Measurements from ENCODE around the gene HMCN1.

Gene HMCN1

GRCh38 chr1:185742403-185742802, 8.2 kb downstream of the HMCN1 start:
- TF ChIP-seq TAF1 (IDR thresholded peaks at IDR 0.05; ENCODE audit: borderline replicate concordance, insufficient read depth, low read length), result no peak
- TF ChIP-seq, protein P1, sequence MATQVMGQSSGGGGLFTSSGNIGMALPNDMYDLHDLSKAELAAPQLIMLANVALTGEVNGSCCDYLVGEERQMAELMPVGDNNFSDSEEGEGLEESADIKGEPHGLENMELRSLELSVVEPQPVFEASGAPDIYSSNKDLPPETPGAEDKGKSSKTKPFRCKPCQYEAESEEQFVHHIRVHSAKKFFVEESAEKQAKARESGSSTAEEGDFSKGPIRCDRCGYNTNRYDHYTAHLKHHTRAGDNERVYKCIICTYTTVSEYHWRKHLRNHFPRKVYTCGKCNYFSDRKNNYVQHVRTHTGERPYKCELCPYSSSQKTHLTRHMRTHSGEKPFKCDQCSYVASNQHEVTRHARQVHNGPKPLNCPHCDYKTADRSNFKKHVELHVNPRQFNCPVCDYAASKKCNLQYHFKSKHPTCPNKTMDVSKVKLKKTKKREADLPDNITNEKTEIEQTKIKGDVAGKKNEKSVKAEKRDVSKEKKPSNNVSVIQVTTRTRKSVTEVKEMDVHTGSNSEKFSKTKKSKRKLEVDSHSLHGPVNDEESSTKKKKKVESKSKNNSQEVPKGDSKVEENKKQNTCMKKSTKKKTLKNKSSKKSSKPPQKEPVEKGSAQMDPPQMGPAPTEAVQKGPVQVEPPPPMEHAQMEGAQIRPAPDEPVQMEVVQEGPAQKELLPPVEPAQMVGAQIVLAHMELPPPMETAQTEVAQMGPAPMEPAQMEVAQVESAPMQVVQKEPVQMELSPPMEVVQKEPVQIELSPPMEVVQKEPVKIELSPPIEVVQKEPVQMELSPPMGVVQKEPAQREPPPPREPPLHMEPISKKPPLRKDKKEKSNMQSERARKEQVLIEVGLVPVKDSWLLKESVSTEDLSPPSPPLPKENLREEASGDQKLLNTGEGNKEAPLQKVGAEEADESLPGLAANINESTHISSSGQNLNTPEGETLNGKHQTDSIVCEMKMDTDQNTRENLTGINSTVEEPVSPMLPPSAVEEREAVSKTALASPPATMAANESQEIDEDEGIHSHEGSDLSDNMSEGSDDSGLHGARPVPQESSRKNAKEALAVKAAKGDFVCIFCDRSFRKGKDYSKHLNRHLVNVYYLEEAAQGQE (IDR thresholded peaks at IDR 0.05; ENCODE audit: insufficient read depth in 1 of 2, low read depth in 2 of 2, low read length in 2 of 2), result no peak
- no peak for TF ChIP-seq SIN3A (IDR thresholded peaks at IDR 0.05; ENCODE audit: borderline replicate concordance, insufficient read depth, low read length)
- TF ChIP-seq FOXP2 (optimal IDR thresholded peaks at IDR 0.05; ENCODE audit: borderline replicate concordance, extremely low read depth, extremely low read length, insufficient read depth), result no peak
- TF ChIP-seq POLR2AphosphoS5 (IDR thresholded peaks at IDR 0.05; ENCODE audit: low read depth, low read length), result no peak

GRCh38 chr1:185745165-185745564, 11.0 kb downstream of the HMCN1 start:
- TF ChIP-seq POLR2AphosphoS5 (IDR thresholded peaks at IDR 0.05; ENCODE audit: low read depth, low read length), result no peak
- TF ChIP-seq, protein P1 (IDR thresholded peaks at IDR 0.05; ENCODE audit: insufficient read depth in 1 of 2, low read depth in 2 of 2, low read length in 2 of 2), result no peak
- TF ChIP-seq TAF1 (IDR thresholded peaks at IDR 0.05; ENCODE audit: borderline replicate concordance, insufficient read depth, low read length), result no peak
- TF ChIP-seq FOXP2 (optimal IDR thresholded peaks at IDR 0.05; ENCODE audit: borderline replicate concordance, extremely low read depth, extremely low read length, insufficient read depth), result no peak
- no peak for TF ChIP-seq SIN3A (IDR thresholded peaks at IDR 0.05; ENCODE audit: borderline replicate concordance, insufficient read depth, low read length)

GRCh38 chr1:185759061-185759460, 24.9 kb downstream of the HMCN1 start:
- TF ChIP-seq POLR2AphosphoS5 (IDR thresholded peaks at IDR 0.05; ENCODE audit: low read depth, low read length) (no peak), FOXP2 (optimal IDR thresholded peaks at IDR 0.05; ENCODE audit: borderline replicate concordance, extremely low read depth, extremely low read length, insufficient read depth) (no peak), TAF1 (IDR thresholded peaks at IDR 0.05; ENCODE audit: borderline replicate concordance, insufficient read depth, low read length) (no peak), SIN3A (IDR thresholded peaks at IDR 0.05; ENCODE audit: borderline replicate concordance, insufficient read depth, low read length) (no peak)
- TF ChIP-seq, protein P1 (IDR thresholded peaks at IDR 0.05; ENCODE audit: insufficient read depth in 1 of 2, low read depth in 2 of 2, low read length in 2 of 2), result no peak

DNA sequence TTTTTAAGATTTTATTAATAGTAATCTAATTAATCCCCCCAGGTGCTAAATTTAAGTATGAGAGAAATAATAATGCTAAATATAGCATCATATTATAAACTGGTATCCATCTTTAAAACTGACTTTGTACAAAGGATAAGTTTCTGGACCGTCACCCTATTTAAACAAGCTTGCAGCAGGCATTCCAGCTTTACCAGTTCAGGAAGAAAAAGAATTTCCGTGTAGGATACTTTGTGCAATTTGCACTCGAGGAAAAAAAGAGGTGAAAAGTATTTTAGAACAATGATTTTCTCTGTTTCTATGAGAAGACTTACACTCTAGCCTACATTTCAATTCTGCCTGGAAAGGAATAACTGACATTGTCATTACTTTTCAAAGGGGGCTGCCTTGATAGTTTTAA, 27.6 kb downstream of the HMCN1 start:
- TF ChIP-seq TAF1 (IDR thresholded peaks at IDR 0.05; ENCODE audit: borderline replicate concordance, insufficient read depth, low read length) (no peak), POLR2AphosphoS5 (IDR thresholded peaks at IDR 0.05; ENCODE audit: low read depth, low read length) (no peak), SIN3A (IDR thresholded peaks at IDR 0.05; ENCODE audit: borderline replicate concordance, insufficient read depth, low read length) (no peak), FOXP2 (optimal IDR thresholded peaks at IDR 0.05; ENCODE audit: borderline replicate concordance, extremely low read depth, extremely low read length, insufficient read depth) (no peak)
- TF ChIP-seq, protein P1 (IDR thresholded peaks at IDR 0.05; ENCODE audit: insufficient read depth in 1 of 2, low read depth in 2 of 2, low read length in 2 of 2), result no peak
